Vagina (tissue), 2 donors: ENCODE measurements around the gene NME4.

ENCODE experiments used
- POLR2A ChIP-seq, 2 donors: fragments of 450-650 bp; IDR thresholded peaks; one replicate each; pipeline ENCODE4 v1.6.1; 2017; ENCODE audit warnings: antibody characterized with exemption in 2 of 2, mild to moderate bottlenecking in 2 of 2, moderate library complexity in 2 of 2
- TF ChIP-seq, protein P1 (sequence below), 3 experiments: fragments of 450-650 bp in 2 of 3; fragments of 200-600 bp in 1 of 3; sonication (generic) in 1 of 3; IDR thresholded peaks; one replicate each; pipeline ENCODE4 v1.5.1; 2017 to 2019; ENCODE audit warnings: antibody characterized with exemption in 3 of 3, mild to moderate bottlenecking in 2 of 3, moderate library complexity in 2 of 3

DNA sequence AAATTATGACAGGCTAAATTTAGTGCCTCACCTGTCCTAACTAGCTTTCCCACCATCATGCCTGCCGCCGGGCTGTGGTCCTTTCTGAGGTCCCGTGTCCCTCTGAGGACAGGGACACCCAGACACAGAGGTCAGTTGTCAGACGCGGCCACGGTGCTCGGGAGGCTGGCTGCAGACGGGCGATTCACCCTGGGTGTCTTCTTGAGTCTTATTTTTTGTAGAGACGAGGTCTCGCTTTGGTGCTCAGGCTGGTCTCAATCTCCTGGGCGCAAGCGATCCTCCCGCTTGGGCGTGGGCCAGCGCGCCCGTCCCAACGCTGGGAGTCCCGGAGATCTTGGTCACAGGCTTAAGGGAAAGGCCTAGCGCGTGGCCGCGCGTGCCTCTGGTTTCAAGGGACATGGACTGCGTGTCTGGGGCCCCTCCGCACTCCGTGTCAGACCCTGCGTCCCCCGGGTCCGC, 27.7 kb downstream of the NME4 start:
- TF ChIP-seq, protein P1, sequence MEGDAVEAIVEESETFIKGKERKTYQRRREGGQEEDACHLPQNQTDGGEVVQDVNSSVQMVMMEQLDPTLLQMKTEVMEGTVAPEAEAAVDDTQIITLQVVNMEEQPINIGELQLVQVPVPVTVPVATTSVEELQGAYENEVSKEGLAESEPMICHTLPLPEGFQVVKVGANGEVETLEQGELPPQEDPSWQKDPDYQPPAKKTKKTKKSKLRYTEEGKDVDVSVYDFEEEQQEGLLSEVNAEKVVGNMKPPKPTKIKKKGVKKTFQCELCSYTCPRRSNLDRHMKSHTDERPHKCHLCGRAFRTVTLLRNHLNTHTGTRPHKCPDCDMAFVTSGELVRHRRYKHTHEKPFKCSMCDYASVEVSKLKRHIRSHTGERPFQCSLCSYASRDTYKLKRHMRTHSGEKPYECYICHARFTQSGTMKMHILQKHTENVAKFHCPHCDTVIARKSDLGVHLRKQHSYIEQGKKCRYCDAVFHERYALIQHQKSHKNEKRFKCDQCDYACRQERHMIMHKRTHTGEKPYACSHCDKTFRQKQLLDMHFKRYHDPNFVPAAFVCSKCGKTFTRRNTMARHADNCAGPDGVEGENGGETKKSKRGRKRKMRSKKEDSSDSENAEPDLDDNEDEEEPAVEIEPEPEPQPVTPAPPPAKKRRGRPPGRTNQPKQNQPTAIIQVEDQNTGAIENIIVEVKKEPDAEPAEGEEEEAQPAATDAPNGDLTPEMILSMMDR (IDR thresholded peaks at IDR 0.05) = no peak
- TF ChIP-seq POLR2A (IDR thresholded peaks at IDR 0.05) = no peak
